ENCODE results near the gene HDAC8. TPM values are rescaled to one million over a fixed set of nuclear protein-coding genes. Genes with fewer than 3 reads are reported as not detected.

HDAC8 gene
- total RNA-seq, 2 donors from 2014 or later = 33.3 to 33.9 TPM

DNA sequence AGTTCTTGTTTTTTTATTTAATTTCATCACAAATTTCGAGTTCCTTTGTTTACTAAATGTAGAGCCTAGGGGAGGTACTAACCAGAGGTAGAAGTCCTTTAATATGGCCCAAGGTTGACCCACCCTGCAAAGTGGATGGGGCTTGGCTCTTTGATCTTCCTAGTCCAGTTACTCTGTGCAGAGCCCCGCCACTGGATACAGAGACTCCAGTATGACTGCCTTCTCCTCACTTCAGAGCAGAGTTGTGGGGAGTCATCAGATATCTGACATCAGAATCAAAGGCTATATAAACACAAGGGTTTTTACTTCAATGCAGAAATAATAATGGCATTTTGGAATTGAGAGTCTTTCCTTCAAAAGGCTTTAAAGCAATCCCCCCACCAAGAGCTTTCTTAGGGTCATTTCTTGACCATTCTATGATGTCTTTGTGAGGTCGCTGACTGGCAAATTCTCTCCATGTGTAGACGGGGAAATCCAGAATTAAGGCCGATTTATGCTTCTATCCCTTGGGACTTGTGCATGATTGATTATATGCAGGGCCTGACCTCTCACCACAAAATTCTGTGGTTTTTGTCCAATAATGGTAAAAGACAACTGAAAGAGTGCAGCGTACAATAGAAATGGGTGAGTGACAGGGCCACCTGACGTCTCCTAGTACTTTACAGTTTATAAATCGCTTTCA lies 178.7 kb downstream of the HDAC8 start:
- Mint-ChIP-seq H3K4me1 (peaks cover 19% of the 10 kb centered on the region), H3K27me3 (ENCODE audit: insufficient read depth) (no peaks in the 10 kb centered on the region), H3K27ac (no peak overlapping the region), H3K9me3 (peaks cover 34% of the 10 kb centered on the region), H3K4me3 (no peak overlapping the region), H3K36me3 (ENCODE audit: low read depth) (peaks cover 4% of the 10 kb centered on the region)
- Histone ChIP-seq H3K36me3 (ENCODE audit: control insufficient read depth, insufficient read depth, low read length) (no peaks in the 10 kb centered on the region), H3K27me3 (ENCODE audit: control insufficient read depth, insufficient read depth, low read length, poor library complexity, severe bottlenecking) (no peaks in the 10 kb centered on the region), H3K9ac (ENCODE audit: extremely low read depth, low read length, poor library complexity, severe bottlenecking) (no peak overlapping the region), H3K4me1 (ENCODE audit: control insufficient read depth, insufficient read depth, low read length) (peaks cover 2% of the 10 kb centered on the region), H3K9me3 (ENCODE audit: control insufficient read depth, low read length) (no peaks in the 10 kb centered on the region), H3K4me3 (ENCODE audit: low read length) (no peak overlapping the region), H3K27ac (ENCODE audit: low read depth, low read length) (no peak overlapping the region)
- 70 to 90% methylated on average over 2 to 8 of the region's 8 CpGs for WGBS, 2 experiments (ENCODE audit: insufficient coverage in 1 of 2, insufficient read length in 1 of 2)
- TF ChIP-seq, protein P1, sequence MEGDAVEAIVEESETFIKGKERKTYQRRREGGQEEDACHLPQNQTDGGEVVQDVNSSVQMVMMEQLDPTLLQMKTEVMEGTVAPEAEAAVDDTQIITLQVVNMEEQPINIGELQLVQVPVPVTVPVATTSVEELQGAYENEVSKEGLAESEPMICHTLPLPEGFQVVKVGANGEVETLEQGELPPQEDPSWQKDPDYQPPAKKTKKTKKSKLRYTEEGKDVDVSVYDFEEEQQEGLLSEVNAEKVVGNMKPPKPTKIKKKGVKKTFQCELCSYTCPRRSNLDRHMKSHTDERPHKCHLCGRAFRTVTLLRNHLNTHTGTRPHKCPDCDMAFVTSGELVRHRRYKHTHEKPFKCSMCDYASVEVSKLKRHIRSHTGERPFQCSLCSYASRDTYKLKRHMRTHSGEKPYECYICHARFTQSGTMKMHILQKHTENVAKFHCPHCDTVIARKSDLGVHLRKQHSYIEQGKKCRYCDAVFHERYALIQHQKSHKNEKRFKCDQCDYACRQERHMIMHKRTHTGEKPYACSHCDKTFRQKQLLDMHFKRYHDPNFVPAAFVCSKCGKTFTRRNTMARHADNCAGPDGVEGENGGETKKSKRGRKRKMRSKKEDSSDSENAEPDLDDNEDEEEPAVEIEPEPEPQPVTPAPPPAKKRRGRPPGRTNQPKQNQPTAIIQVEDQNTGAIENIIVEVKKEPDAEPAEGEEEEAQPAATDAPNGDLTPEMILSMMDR (conservative IDR thresholded peaks at IDR 0.05) = no peak
- DNase-seq = no peak

DNA sequence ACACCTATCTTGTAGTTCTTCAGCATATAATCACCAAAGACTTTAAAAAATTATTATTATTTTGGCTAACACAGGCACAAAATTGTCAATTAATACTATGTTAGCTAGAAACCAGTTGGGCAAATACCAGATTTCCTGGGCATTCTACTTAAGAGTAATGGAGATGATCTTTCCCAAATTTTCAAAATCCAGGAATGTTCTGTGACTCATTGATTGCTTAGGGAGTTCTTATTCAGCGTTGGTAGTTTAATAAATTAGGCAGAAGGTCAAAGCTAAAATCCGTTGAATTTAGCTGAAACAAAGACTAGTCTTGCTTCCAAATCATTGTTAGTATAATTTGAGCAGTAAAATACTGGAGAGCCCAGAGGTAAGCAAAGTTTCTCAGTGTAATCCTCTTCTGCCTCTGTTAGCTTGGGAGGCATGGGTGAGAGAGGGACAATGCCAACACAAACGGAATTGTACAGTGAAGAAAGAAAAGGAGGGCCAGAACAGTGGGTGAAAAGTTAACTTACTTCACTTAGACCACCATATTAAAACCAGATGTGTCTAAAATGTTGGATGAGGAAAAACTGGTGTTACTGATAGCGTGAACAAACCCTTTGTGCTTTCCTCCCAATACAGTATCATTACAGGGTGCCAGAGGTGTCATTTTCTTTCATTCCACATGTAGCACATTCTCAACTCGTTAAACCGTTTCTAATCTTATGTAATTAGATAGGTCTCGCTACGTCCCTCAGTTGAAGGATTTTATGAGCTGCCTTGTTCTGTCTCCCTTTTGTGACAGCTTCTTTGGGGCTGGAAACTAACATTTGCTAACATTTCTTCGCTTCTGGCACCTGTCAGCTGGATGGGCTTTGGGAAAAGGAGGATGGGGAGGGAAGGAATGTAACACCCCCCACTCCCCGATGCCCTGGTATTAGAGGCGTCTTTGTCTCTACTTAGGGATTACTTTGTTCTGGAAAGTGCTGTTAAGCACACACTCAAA lies 179.5 kb downstream of the HDAC8 start:
- no peaks in the 10 kb centered on the region for H3K36me3 ChIP-seq (ENCODE audit: control insufficient read depth, insufficient read depth, low read length)
- no peak overlapping the region for H3K4me3 ChIP-seq (ENCODE audit: low read length)
- no peaks in the 10 kb centered on the region for H3K9me3 ChIP-seq (ENCODE audit: control insufficient read depth, low read length)
- TF ChIP-seq, protein P1 (conservative IDR thresholded peaks at IDR 0.05) = no peak
- Mint-ChIP-seq H3K36me3 (ENCODE audit: low read depth) (peaks cover 4% of the 10 kb centered on the region), H3K9me3 (peaks cover 30% of the 10 kb centered on the region), H3K27ac (no peak overlapping the region), H3K4me1 (peaks cover 19% of the 10 kb centered on the region), H3K4me3 (no peak overlapping the region), H3K27me3 (ENCODE audit: insufficient read depth) (no peaks in the 10 kb centered on the region)
- no peak overlapping the region for H3K9ac ChIP-seq (ENCODE audit: extremely low read depth, low read length, poor library complexity, severe bottlenecking)
- WGBS, 2 experiments (ENCODE audit: insufficient coverage in 1 of 2, insufficient read length in 1 of 2) = 60 to 76% methylated on average over 1 to 8 of the region's 11 CpGs
- no peaks in the 10 kb centered on the region for H3K27me3 ChIP-seq (ENCODE audit: control insufficient read depth, insufficient read depth, low read length, poor library complexity, severe bottlenecking)
- H3K4me1 ChIP-seq (ENCODE audit: control insufficient read depth, insufficient read depth, low read length) = peaks cover 2% of the 10 kb centered on the region
- no peak overlapping the region for H3K27ac ChIP-seq (ENCODE audit: low read depth, low read length)
- DNase-seq = no peak

DNA sequence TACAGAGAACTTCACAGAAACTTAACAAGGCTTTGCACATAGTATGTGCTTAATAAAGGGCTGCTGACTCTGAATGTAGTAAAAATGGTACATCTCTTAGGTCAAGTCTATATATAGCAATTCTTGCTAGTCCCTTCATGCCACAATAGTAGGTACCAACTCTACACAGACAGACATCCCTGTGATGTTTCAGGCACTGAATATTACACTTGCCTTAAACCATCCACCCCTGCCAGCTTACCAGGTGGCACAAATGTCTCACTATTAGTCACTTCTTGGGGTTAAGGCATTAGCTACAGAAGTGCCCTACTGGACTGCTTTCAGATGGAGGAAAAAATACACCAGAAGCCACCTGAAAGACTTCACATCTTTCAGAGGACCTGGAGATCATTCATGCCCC lies 180.6 kb downstream of the HDAC8 start:
- TF ChIP-seq, protein P1 (conservative IDR thresholded peaks at IDR 0.05) = no peak
- Histone ChIP-seq H3K27ac (ENCODE audit: low read depth, low read length) (no peak overlapping the region), H3K4me3 (ENCODE audit: low read length) (no peak overlapping the region), H3K36me3 (ENCODE audit: control insufficient read depth, insufficient read depth, low read length) (no peaks in the 10 kb centered on the region), H3K9ac (ENCODE audit: extremely low read depth, low read length, poor library complexity, severe bottlenecking) (no peak overlapping the region), H3K4me1 (ENCODE audit: control insufficient read depth, insufficient read depth, low read length) (peaks cover 2% of the 10 kb centered on the region), H3K27me3 (ENCODE audit: control insufficient read depth, insufficient read depth, low read length, poor library complexity, severe bottlenecking) (no peaks in the 10 kb centered on the region), H3K9me3 (ENCODE audit: control insufficient read depth, low read length) (no peaks in the 10 kb centered on the region)
- Mint-ChIP-seq H3K27ac (no peak overlapping the region), H3K36me3 (ENCODE audit: low read depth) (peaks cover 2% of the 10 kb centered on the region), H3K4me3 (no peak overlapping the region), H3K4me1 (peaks cover 19% of the 10 kb centered on the region), H3K27me3 (ENCODE audit: insufficient read depth) (no peaks in the 10 kb centered on the region), H3K9me3 (peaks cover 32% of the 10 kb centered on the region)
- no peak for DNase-seq
